Measurements from ENCODE around the gene NET1.

The NET1 gene

GRCh38 chr10:5497948-5498730 lies 85.8 kb downstream of the NET1 start:
- Histone ChIP-seq H3K4me3 (ENCODE audit: low read depth, low read length) (no peak overlapping the region), H3K27ac (no peak overlapping the region), H3K27me3 (replicated peaks) (no peaks in the 10 kb centered on the region), H3K36me3 (replicated peaks) (no peaks in the 10 kb centered on the region)
- in situ Hi-C loops (cut with HindIII; ENCODE audit: low pct_ligation_motif_present, low sequenced_read_pairs) = no loop called here
- TF ChIP-seq CTCF (IDR thresholded peaks at IDR 0.05; ENCODE audit: low read depth, low read length, missing control alignments) = no peak
- DNase-seq = no peak

GRCh38 chr10:5498791-5499492 lies 86.6 kb downstream of the NET1 start:
- no peak overlapping the region for H3K4me3 ChIP-seq (ENCODE audit: low read depth, low read length)
- in situ Hi-C loops (cut with HindIII; ENCODE audit: low pct_ligation_motif_present, low sequenced_read_pairs) = no loop called here
- H3K36me3 ChIP-seq (replicated peaks) = no peaks in the 10 kb centered on the region
- no peak for TF ChIP-seq CTCF (IDR thresholded peaks at IDR 0.05; ENCODE audit: low read depth, low read length, missing control alignments)
- H3K27ac ChIP-seq = no peak overlapping the region
- DNase-seq = no peak
- no peaks in the 10 kb centered on the region for H3K27me3 ChIP-seq (replicated peaks)

- no peak for DNase-seq
- in situ Hi-C loops (cut with HindIII; ENCODE audit: low pct_ligation_motif_present, low sequenced_read_pairs) = no loop called here
- no peak for TF ChIP-seq CTCF (IDR thresholded peaks at IDR 0.05; ENCODE audit: low read depth, low read length, missing control alignments)
- H3K27me3 ChIP-seq (replicated peaks) = no peaks in the 10 kb centered on the region
- H3K27ac ChIP-seq = no peak within 1 kb of the TSS
- H3K4me3 ChIP-seq (ENCODE audit: low read depth, low read length) = no peak within 1 kb of the TSS
- no peaks in the 10 kb centered on the region for H3K36me3 ChIP-seq (replicated peaks)
Measured at GRCh38 chr10:5499493-5500140, 87.3 kb downstream of the NET1 start, which contains the start of gene CALML5. Gene CALML5, minus strand, starts transcription at chr10:5499570. Its CDS starts 132 bp downstream, at chr10:5499438.

GRCh38 chr10:5500162-5500670 lies 87.9 kb downstream of the NET1 start:
- no peak for DNase-seq
- Histone ChIP-seq H3K27ac (no peak overlapping the region), H3K27me3 (replicated peaks) (no peaks in the 10 kb centered on the region), H3K36me3 (replicated peaks) (no peaks in the 10 kb centered on the region), H3K4me3 (ENCODE audit: low read depth, low read length) (no peak overlapping the region)
- in situ Hi-C loops (cut with HindIII; ENCODE audit: low pct_ligation_motif_present, low sequenced_read_pairs) = no loop called here
- TF ChIP-seq CTCF (IDR thresholded peaks at IDR 0.05; ENCODE audit: low read depth, low read length, missing control alignments) = no peak

GRCh38 chr10:5500910-5501309 lies 88.6 kb downstream of the NET1 start:
- no peak for TF ChIP-seq CTCF (IDR thresholded peaks at IDR 0.05; ENCODE audit: low read depth, low read length, missing control alignments)
- Histone ChIP-seq H3K36me3 (replicated peaks) (no peaks in the 10 kb centered on the region), H3K27me3 (replicated peaks) (no peaks in the 10 kb centered on the region), H3K4me3 (ENCODE audit: low read depth, low read length) (no peak overlapping the region), H3K27ac (no peak overlapping the region)
- no peak for DNase-seq
- in situ Hi-C loops (cut with HindIII; ENCODE audit: low pct_ligation_motif_present, low sequenced_read_pairs) = no loop called here
